ENCODE results near the gene CRB3.

Gene CRB3

DNA sequence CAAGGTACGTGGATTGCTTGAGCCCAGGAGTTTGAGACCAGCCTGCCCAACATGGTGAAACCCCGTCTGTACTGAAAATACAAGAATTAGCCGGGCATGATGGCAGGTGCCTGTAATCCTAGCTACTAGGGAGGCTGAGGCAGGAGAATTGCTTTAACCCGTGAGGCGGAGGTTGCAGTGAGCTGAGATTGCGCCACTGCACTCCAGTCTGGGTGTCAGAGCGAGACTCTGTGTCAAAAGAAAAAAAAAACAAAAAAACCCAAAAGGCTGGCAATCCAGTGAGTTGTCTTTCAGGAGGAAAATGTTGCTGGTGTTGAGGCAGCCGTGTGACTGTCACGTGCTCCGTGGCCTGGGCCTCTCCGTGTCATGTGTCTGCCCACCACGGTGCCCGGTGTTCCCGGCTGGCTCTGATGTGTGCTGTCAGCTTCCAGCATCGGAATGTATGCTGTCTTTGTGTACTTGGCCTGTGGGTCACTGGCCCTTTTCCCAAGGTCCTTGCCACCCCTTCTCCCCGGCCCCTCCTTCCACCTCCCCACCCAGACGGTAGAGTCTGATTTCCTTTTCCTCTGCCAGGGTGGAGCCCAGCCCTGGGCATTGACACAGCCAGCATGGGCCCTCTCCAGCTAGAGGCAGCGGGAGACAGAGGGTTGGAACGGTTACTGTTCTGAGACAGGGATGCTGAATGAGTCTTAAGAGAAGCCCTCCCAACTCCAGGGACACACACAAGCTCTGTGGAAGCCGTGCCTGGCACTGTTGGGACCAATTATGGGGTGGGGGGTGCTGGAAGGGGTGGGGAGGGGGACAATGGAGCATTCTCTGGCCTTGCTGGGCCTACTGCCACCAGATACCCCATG, 45.3 kb downstream of the CRB3 start:
- no peaks in the 10 kb centered on the region for H3K9me3 ChIP-seq (ENCODE audit: insufficient read depth, low read length)
- H3K27me3 ChIP-seq (ENCODE audit: insufficient read depth, insufficient read length): no peaks in the 10 kb centered on the region
- no peaks in the 10 kb centered on the region for H3K4me1 ChIP-seq (ENCODE audit: insufficient read depth, insufficient read length)
- TF ChIP-seq SUZ12 (IDR thresholded peaks at IDR 0.05; ENCODE audit: extremely low read depth, insufficient read depth, insufficient read length): no peak
- no peak for TF ChIP-seq ZNF274 (IDR thresholded peaks at IDR 0.05; ENCODE audit: low read depth, low read length)
- no peak for TF ChIP-seq YY1 (IDR thresholded peaks at IDR 0.05; ENCODE audit: insufficient read depth, insufficient read length)
- no peaks in the 10 kb centered on the region for H3K36me3 ChIP-seq (ENCODE audit: insufficient read depth, insufficient read length, low read length)
- no peak overlapping the region for H3K4me3 ChIP-seq (ENCODE audit: insufficient read length, low read depth)
- H3K9ac ChIP-seq (ENCODE audit: insufficient read length, low read depth): no peak overlapping the region
- no peak for DNase-seq (ENCODE audit: low read depth, low spot score)

GRCh38 chr19:6510618-6511017, 46.5 kb downstream of the CRB3 start:
- Histone ChIP-seq H3K4me1 (ENCODE audit: insufficient read depth, insufficient read length) (no peaks in the 10 kb centered on the region), H3K9ac (ENCODE audit: insufficient read length, low read depth) (no peak overlapping the region), H3K9me3 (ENCODE audit: insufficient read depth, low read length) (no peaks in the 10 kb centered on the region), H3K4me3 (ENCODE audit: insufficient read length, low read depth) (no peak overlapping the region), H3K36me3 (ENCODE audit: insufficient read depth, insufficient read length, low read length) (no peaks in the 10 kb centered on the region), H3K27me3 (ENCODE audit: insufficient read depth, insufficient read length) (no peaks in the 10 kb centered on the region)
- DNase-seq (ENCODE audit: low read depth, low spot score): no peak
- no peak for TF ChIP-seq SUZ12 (IDR thresholded peaks at IDR 0.05; ENCODE audit: extremely low read depth, insufficient read depth, insufficient read length)
- no peak for TF ChIP-seq ZNF274 (IDR thresholded peaks at IDR 0.05; ENCODE audit: low read depth, low read length)
- TF ChIP-seq YY1 (IDR thresholded peaks at IDR 0.05; ENCODE audit: insufficient read depth, insufficient read length): no peak

DNA sequence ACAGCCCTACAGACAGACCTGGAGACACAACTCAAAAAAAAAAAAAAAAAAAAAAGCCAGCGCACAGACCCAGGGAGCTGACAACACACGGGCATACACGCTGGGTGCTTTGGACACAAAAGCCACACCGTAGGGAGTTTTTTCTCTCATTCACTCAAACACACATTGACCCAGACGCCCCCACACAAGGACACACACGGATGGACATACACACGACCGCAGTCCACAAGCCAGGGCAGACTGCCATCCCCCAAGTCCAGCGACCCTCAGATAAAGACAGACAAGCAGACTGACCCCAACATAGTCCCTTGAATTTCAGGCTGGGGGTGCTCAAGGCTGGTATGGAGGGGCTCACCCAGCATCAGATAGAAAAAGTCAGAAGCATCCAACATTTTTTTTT, 50.0 kb downstream of the CRB3 start:
- H3K27me3 ChIP-seq (ENCODE audit: insufficient read depth, insufficient read length): no peaks in the 10 kb centered on the region
- H3K9me3 ChIP-seq (ENCODE audit: insufficient read depth, low read length): no peaks in the 10 kb centered on the region
- TF ChIP-seq SUZ12 (IDR thresholded peaks at IDR 0.05; ENCODE audit: extremely low read depth, insufficient read depth, insufficient read length): no peak
- TF ChIP-seq ZNF274 (IDR thresholded peaks at IDR 0.05; ENCODE audit: low read depth, low read length): no peak
- no peak for TF ChIP-seq YY1 (IDR thresholded peaks at IDR 0.05; ENCODE audit: insufficient read depth, insufficient read length)
- peak overlapping the region; percentile 50 for H3K9ac ChIP-seq (ENCODE audit: insufficient read length, low read depth)
- DNase-seq (ENCODE audit: low read depth, low spot score): no peak
- H3K4me1 ChIP-seq (ENCODE audit: insufficient read depth, insufficient read length): no peaks in the 10 kb centered on the region
- no peak overlapping the region for H3K4me3 ChIP-seq (ENCODE audit: insufficient read length, low read depth)
- no peaks in the 10 kb centered on the region for H3K36me3 ChIP-seq (ENCODE audit: insufficient read depth, insufficient read length, low read length)

DNA sequence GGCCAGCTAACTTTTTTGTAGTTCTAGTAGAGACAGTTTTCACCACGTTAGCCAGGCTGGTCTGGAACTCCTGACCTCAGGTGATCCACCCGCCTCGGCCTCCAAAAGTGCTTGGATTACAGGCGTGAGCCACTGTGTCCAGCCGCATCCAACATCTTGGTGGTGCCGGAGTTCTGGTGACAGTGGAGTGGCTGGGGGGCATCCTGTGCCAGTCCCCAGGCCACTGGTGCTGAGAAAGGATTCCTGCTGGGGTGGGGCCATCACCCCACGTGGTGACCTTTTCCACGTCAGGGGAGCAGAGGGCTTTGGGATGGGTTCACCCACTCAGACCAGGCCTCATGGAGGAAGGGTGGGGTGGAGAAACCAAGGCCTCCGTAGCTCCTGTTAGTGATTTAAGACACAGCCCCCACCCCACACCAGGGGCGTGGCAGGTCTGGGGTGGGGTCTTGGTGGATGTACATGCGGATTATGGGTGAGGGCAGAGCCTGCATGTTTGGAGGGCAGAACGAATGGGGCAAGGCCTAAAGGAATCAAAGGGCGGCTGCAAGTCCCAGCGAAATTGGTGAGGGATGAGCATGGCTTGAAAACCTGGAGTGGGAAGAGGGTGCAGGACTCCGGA, 51.0 kb downstream of the CRB3 start:
- Histone ChIP-seq H3K36me3 (ENCODE audit: insufficient read depth, insufficient read length, low read length) (no peaks in the 10 kb centered on the region), H3K9me3 (ENCODE audit: insufficient read depth, low read length) (no peaks in the 10 kb centered on the region), H3K4me3 (ENCODE audit: insufficient read length, low read depth) (no peak overlapping the region), H3K27me3 (ENCODE audit: insufficient read depth, insufficient read length) (no peaks in the 10 kb centered on the region), H3K4me1 (ENCODE audit: insufficient read depth, insufficient read length) (no peaks in the 10 kb centered on the region), H3K9ac (ENCODE audit: insufficient read length, low read depth) (peak overlapping the region; percentile 42)
- DNase-seq (ENCODE audit: low read depth, low spot score): no peak
- TF ChIP-seq SUZ12 (IDR thresholded peaks at IDR 0.05; ENCODE audit: extremely low read depth, insufficient read depth, insufficient read length) (no peak), YY1 (IDR thresholded peaks at IDR 0.05; ENCODE audit: insufficient read depth, insufficient read length) (no peak), ZNF274 (IDR thresholded peaks at IDR 0.05; ENCODE audit: low read depth, low read length) (no peak)

- peak overlapping the region; percentile 76 for H3K4me3 ChIP-seq (ENCODE audit: insufficient read length, low read depth)
- H3K4me1 ChIP-seq (ENCODE audit: insufficient read depth, insufficient read length): peaks cover 3% of the 10 kb centered on the region
- H3K9me3 ChIP-seq (ENCODE audit: insufficient read depth, low read length): no peaks in the 10 kb centered on the region
- no peaks in the 10 kb centered on the region for H3K27me3 ChIP-seq (ENCODE audit: insufficient read depth, insufficient read length)
- DNase-seq (ENCODE audit: low read depth, low spot score): peak; percentile 93
- H3K36me3 ChIP-seq (ENCODE audit: insufficient read depth, insufficient read length, low read length): no peaks in the 10 kb centered on the region
- H3K9ac ChIP-seq (ENCODE audit: insufficient read length, low read depth): peak overlapping the region; percentile 82
- no peak for TF ChIP-seq SUZ12 (IDR thresholded peaks at IDR 0.05; ENCODE audit: extremely low read depth, insufficient read depth, insufficient read length)
- TF ChIP-seq ZNF274 (IDR thresholded peaks at IDR 0.05; ENCODE audit: low read depth, low read length): no peak
- TF ChIP-seq YY1 (IDR thresholded peaks at IDR 0.05; ENCODE audit: insufficient read depth, insufficient read length): no peak
Measured at GRCh38 chr19:6516018-6516658, 52.1 kb downstream of the CRB3 start.
